Measurements from ENCODE around the gene ZNF460.
"Not testable (repeated sequence)": the region's sequence is repeated elsewhere in the genome, so short reads cannot be mapped to it uniquely, and the experiment has no call there.

The ZNF460 gene

GRCh38 chr19:57278481-57278880 is 1.8 kb upstream of the ZNF460 start:
- not testable (repeated sequence) for H3K27ac ChIP-seq (replicated peaks; ENCODE audit: low read length); H3K18ac ChIP-seq (ENCODE audit: low read length); H3K9ac ChIP-seq (ENCODE audit: low read depth, low read length, poor library complexity); H4K8ac ChIP-seq (ENCODE audit: low read depth, low read length); H3K27me3 ChIP-seq (ENCODE audit: control insufficient read depth in 3 of 3, insufficient read depth in 3 of 3, low read depth in 1 of 3, low read length in 3 of 3); H3K23ac ChIP-seq (ENCODE audit: low read depth, low read length, poor library complexity); DNase-seq (ENCODE audit: low spot score); H3K9me3 ChIP-seq (replicated peaks in 1 of 2; ENCODE audit: control insufficient read depth in 2 of 2, insufficient read depth in 1 of 2, low read depth in 1 of 2, low read length in 2 of 2); H3K4ac ChIP-seq (ENCODE audit: low read length); H3K4me2 ChIP-seq (ENCODE audit: insufficient read depth, low read length, poor library complexity, severe bottlenecking); H3K79me1 ChIP-seq (ENCODE audit: low read depth, low read length); H2AK5ac ChIP-seq (ENCODE audit: low read depth, low read length); H2AFZ ChIP-seq (ENCODE audit: low read length); H4K91ac ChIP-seq (ENCODE audit: low read depth, low read length, poor library complexity); H2BK12ac ChIP-seq (ENCODE audit: low read length); H2BK15ac ChIP-seq (ENCODE audit: low read length); H3K4me3 ChIP-seq (ENCODE audit: low read length in 2 of 2); H2BK120ac ChIP-seq (ENCODE audit: low read depth, low read length); H3K14ac ChIP-seq (ENCODE audit: low read length); H2BK5ac ChIP-seq (ENCODE audit: low read length)
- peaks cover 8 to 10% of the 10 kb centered on the region in 2 donors for H3K4me1 ChIP-seq (ENCODE audit: control insufficient read depth in 2 of 2, insufficient read depth in 1 of 2, low read depth in 1 of 2, low read length in 2 of 2)
- peaks cover 0 to 37% of the 10 kb centered on the region in 2 donors for H3K36me3 ChIP-seq (replicated peaks in 1 of 2; ENCODE audit: control insufficient read depth in 2 of 2, insufficient read depth in 2 of 2, low read length in 2 of 2)
- no CpG with 5 or more reads among the region's 2 CpGs for WGBS, 2 donors (ENCODE audit: extremely low coverage in 2 of 2, insufficient read length in 2 of 2, insufficient replicate concordance in 1 of 2)

- H2AFZ ChIP-seq (ENCODE audit: low read length) = peak overlapping the region; percentile 86
- peak overlapping the region; percentile 90 for H3K27ac ChIP-seq (replicated peaks; ENCODE audit: low read length)
- H2BK5ac ChIP-seq (ENCODE audit: low read length) = peak overlapping the region; percentile 60
- H3K18ac ChIP-seq (ENCODE audit: low read length) = peak overlapping the region; percentile 91
- H3K79me1 ChIP-seq (ENCODE audit: low read depth, low read length) = peaks cover 9% of the 10 kb centered on the region
- no peak overlapping the region for H2AK5ac ChIP-seq (ENCODE audit: low read depth, low read length)
- H3K4me1 ChIP-seq (ENCODE audit: control insufficient read depth in 2 of 2, insufficient read depth in 1 of 2, low read depth in 1 of 2, low read length in 2 of 2) = peaks cover 8 to 10% of the 10 kb centered on the region in 2 donors
- no peak overlapping the region for H2BK120ac ChIP-seq (ENCODE audit: low read depth, low read length)
- WGBS, 2 donors (ENCODE audit: extremely low coverage in 2 of 2, insufficient read length in 2 of 2, insufficient replicate concordance in 1 of 2) = no CpG with 5 or more reads among the region's 25 CpGs
- no peak overlapping the region for H2BK12ac ChIP-seq (ENCODE audit: low read length)
- peak overlapping the region; percentile 28 for H3K14ac ChIP-seq (ENCODE audit: low read length)
- no peak overlapping the region for H4K8ac ChIP-seq (ENCODE audit: low read depth, low read length)
- H3K36me3 ChIP-seq (replicated peaks in 1 of 2; ENCODE audit: control insufficient read depth in 2 of 2, insufficient read depth in 2 of 2, low read length in 2 of 2) = peaks cover 4 to 42% of the 10 kb centered on the region in 2 donors
- no peak overlapping the region for H2BK15ac ChIP-seq (ENCODE audit: low read length)
- H3K4ac ChIP-seq (ENCODE audit: low read length) = no peak overlapping the region
- peak; percentile 74 for DNase-seq (ENCODE audit: low spot score)
- peak overlapping the region; percentile 3 for H3K23ac ChIP-seq (ENCODE audit: low read depth, low read length, poor library complexity)
- H3K4me3 ChIP-seq (ENCODE audit: low read length in 2 of 2) = peak overlapping the region; percentile 73 to 88
- H3K9me3 ChIP-seq (replicated peaks in 1 of 2; ENCODE audit: control insufficient read depth in 2 of 2, insufficient read depth in 1 of 2, low read depth in 1 of 2, low read length in 2 of 2) = no peaks in the 10 kb centered on the region
- H3K4me2 ChIP-seq (ENCODE audit: insufficient read depth, low read length, poor library complexity, severe bottlenecking) = peak overlapping the region; percentile 60
- peak overlapping the region; percentile 93 for H3K9ac ChIP-seq (ENCODE audit: low read depth, low read length, poor library complexity)
- H3K27me3 ChIP-seq (ENCODE audit: control insufficient read depth in 3 of 3, insufficient read depth in 3 of 3, low read depth in 1 of 3, low read length in 3 of 3) = no peaks in the 10 kb centered on the region
- no peak overlapping the region for H4K91ac ChIP-seq (ENCODE audit: low read depth, low read length, poor library complexity)
Observed at GRCh38 chr19:57279418-57280164, 694 bp upstream of the ZNF460 start.

- no peak for DNase-seq (ENCODE audit: low spot score)
- H2AFZ ChIP-seq (ENCODE audit: low read length) = peak overlapping the region; percentile 86
- H3K4ac ChIP-seq (ENCODE audit: low read length) = no peak overlapping the region
- H3K18ac ChIP-seq (ENCODE audit: low read length) = no peak overlapping the region
- peak overlapping the region; percentile 74 for H3K4me2 ChIP-seq (ENCODE audit: insufficient read depth, low read length, poor library complexity, severe bottlenecking)
- H4K8ac ChIP-seq (ENCODE audit: low read depth, low read length) = no peak overlapping the region
- H3K27me3 ChIP-seq (ENCODE audit: control insufficient read depth in 3 of 3, insufficient read depth in 3 of 3, low read depth in 1 of 3, low read length in 3 of 3) = no peaks in the 10 kb centered on the region
- no peak overlapping the region for H4K91ac ChIP-seq (ENCODE audit: low read depth, low read length, poor library complexity)
- no peaks in the 10 kb centered on the region for H3K9me3 ChIP-seq (replicated peaks in 1 of 2; ENCODE audit: control insufficient read depth in 2 of 2, insufficient read depth in 1 of 2, low read depth in 1 of 2, low read length in 2 of 2)
- peak overlapping the region; percentile 80 for H3K27ac ChIP-seq (replicated peaks; ENCODE audit: low read length)
- no peak overlapping the region for H2BK12ac ChIP-seq (ENCODE audit: low read length)
- WGBS, 2 donors (ENCODE audit: extremely low coverage in 2 of 2, insufficient read length in 2 of 2, insufficient replicate concordance in 1 of 2) = no CpG with 5 or more reads among the region's 6 CpGs
- H2BK15ac ChIP-seq (ENCODE audit: low read length) = no peak overlapping the region
- no peak overlapping the region for H2BK5ac ChIP-seq (ENCODE audit: low read length)
- peaks cover 8 to 10% of the 10 kb centered on the region in 2 donors for H3K4me1 ChIP-seq (ENCODE audit: control insufficient read depth in 2 of 2, insufficient read depth in 1 of 2, low read depth in 1 of 2, low read length in 2 of 2)
- peaks cover 9% of the 10 kb centered on the region for H3K79me1 ChIP-seq (ENCODE audit: low read depth, low read length)
- H3K9ac ChIP-seq (ENCODE audit: low read depth, low read length, poor library complexity) = peak overlapping the region; percentile 92
- H2AK5ac ChIP-seq (ENCODE audit: low read depth, low read length) = peak overlapping the region; percentile 2
- no peak overlapping the region for H2BK120ac ChIP-seq (ENCODE audit: low read depth, low read length)
- H3K36me3 ChIP-seq (replicated peaks in 1 of 2; ENCODE audit: control insufficient read depth in 2 of 2, insufficient read depth in 2 of 2, low read length in 2 of 2) = peaks cover 10 to 53% of the 10 kb centered on the region in 2 donors
- peak overlapping the region; percentile 73 to 95 for H3K4me3 ChIP-seq (ENCODE audit: low read length in 2 of 2)
- H3K14ac ChIP-seq (ENCODE audit: low read length) = peak overlapping the region; percentile 60
- peak overlapping the region; percentile 3 for H3K23ac ChIP-seq (ENCODE audit: low read depth, low read length, poor library complexity)
Observed at GRCh38 chr19:57280962-57281400, 696 bp downstream of the ZNF460 start.

GRCh38 chr19:57282011-57282643 is 1.8 kb downstream of the ZNF460 start:
- H2BK120ac ChIP-seq (ENCODE audit: low read depth, low read length) = no peak overlapping the region
- H2BK5ac ChIP-seq (ENCODE audit: low read length) = no peak overlapping the region
- H3K4me1 ChIP-seq (ENCODE audit: control insufficient read depth in 2 of 2, insufficient read depth in 1 of 2, low read depth in 1 of 2, low read length in 2 of 2) = peaks cover 8 to 10% of the 10 kb centered on the region in 2 donors
- H3K18ac ChIP-seq (ENCODE audit: low read length) = no peak overlapping the region
- no peak overlapping the region for H3K9ac ChIP-seq (ENCODE audit: low read depth, low read length, poor library complexity)
- no peak overlapping the region for H3K23ac ChIP-seq (ENCODE audit: low read depth, low read length, poor library complexity)
- no peak for DNase-seq (ENCODE audit: low spot score)
- H4K91ac ChIP-seq (ENCODE audit: low read depth, low read length, poor library complexity) = no peak overlapping the region
- H3K36me3 ChIP-seq (replicated peaks in 1 of 2; ENCODE audit: control insufficient read depth in 2 of 2, insufficient read depth in 2 of 2, low read length in 2 of 2) = peaks cover 15 to 57% of the 10 kb centered on the region in 2 donors
- peaks cover 9% of the 10 kb centered on the region for H3K79me1 ChIP-seq (ENCODE audit: low read depth, low read length)
- H3K27me3 ChIP-seq (ENCODE audit: control insufficient read depth in 3 of 3, insufficient read depth in 3 of 3, low read depth in 1 of 3, low read length in 3 of 3) = no peaks in the 10 kb centered on the region
- H2BK15ac ChIP-seq (ENCODE audit: low read length) = no peak overlapping the region
- H3K4me3 ChIP-seq (ENCODE audit: low read length in 2 of 2) = peak overlapping the region in 1 of 2 donors; percentile 18
- no peak overlapping the region for H2AFZ ChIP-seq (ENCODE audit: low read length)
- no peak overlapping the region for H3K4ac ChIP-seq (ENCODE audit: low read length)
- no peak overlapping the region for H3K4me2 ChIP-seq (ENCODE audit: insufficient read depth, low read length, poor library complexity, severe bottlenecking)
- no peak overlapping the region for H2AK5ac ChIP-seq (ENCODE audit: low read depth, low read length)
- no CpG with 5 or more reads among the region's 5 CpGs for WGBS, 2 donors (ENCODE audit: extremely low coverage in 2 of 2, insufficient read length in 2 of 2, insufficient replicate concordance in 1 of 2)
- no peak overlapping the region for H4K8ac ChIP-seq (ENCODE audit: low read depth, low read length)
- no peak overlapping the region for H2BK12ac ChIP-seq (ENCODE audit: low read length)
- H3K14ac ChIP-seq (ENCODE audit: low read length) = no peak overlapping the region
- no peaks in the 10 kb centered on the region for H3K9me3 ChIP-seq (replicated peaks in 1 of 2; ENCODE audit: control insufficient read depth in 2 of 2, insufficient read depth in 1 of 2, low read depth in 1 of 2, low read length in 2 of 2)
- no peak overlapping the region for H3K27ac ChIP-seq (replicated peaks; ENCODE audit: low read length)

Data from neuronal stem cell (in vitro differentiated cells).